HG03175 (cell line): ENCODE measurements around the gene PPP1R10.

ENCODE experiments used
- ATAC-seq: cut with Tn5 transposase; IDR thresholded peaks from one replicate; pipeline ENCODE4 v1.9.1; 2021; ENCODE audit warnings: mild to moderate bottlenecking, moderate library complexity; ENCODE audit not compliant: unreplicated experiment

The PPP1R10 gene

DNA sequence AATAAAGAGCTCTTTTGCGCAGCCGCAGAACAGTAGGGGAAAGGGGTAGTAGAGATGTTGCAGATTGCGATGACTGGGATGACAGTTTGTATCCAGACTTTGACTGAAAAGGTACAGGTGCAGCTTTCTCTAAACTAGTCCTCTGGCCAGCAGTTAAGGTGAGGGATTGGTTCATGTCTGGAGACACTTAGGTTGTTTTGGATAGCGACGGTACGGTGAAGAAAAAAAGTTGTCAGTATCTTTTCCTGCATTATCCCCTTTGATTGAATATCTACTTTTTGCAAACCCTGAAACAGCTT, 59.4 kb downstream of the PPP1R10 start:
- no peak for ATAC-seq

DNA sequence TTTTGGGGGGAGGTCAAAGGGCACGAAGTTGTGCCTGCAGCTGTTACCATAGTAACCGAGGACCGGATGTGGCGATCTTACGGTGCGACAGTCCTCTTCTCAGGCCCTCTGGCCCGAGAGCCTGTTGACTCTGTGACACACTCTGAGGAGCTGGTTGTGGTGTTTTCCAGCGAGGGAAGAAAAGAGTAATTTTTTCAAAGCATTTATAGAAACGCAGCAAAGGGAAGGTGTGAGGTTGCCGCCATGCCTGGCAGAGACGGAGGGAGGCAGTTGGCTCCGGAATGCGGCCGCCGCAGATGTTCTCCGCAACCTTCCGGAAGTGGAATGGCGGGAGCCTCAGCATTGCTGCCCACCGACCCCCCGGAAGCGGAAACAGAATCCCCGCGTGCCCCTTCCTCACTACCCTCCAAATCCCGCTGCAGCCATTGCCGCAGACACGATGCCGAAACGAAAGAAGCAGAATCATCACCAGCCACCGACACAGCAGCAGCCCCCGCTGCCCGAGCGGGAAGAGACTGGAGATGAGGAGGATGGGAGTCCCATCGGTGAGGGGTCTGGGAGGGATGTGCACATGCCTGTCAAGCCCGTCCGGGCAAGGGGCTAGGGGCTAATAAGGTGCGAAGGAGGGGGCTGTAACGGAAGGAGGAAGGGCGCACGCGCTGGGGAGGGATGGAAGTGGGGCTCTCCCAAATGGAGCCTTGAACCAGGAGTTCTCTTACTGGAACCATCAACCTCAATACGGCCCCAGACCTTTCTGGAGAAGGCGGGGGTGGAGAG, 59.9 kb downstream of the PPP1R10 start, which contains the start of gene PRR3:
TSS of gene PRR3 (plus strand) at position 390 of the 777 bp plus-strand sequence. CDS start at position 440, 50 bp downstream.
- ATAC-seq = peak; percentile 64

DNA sequence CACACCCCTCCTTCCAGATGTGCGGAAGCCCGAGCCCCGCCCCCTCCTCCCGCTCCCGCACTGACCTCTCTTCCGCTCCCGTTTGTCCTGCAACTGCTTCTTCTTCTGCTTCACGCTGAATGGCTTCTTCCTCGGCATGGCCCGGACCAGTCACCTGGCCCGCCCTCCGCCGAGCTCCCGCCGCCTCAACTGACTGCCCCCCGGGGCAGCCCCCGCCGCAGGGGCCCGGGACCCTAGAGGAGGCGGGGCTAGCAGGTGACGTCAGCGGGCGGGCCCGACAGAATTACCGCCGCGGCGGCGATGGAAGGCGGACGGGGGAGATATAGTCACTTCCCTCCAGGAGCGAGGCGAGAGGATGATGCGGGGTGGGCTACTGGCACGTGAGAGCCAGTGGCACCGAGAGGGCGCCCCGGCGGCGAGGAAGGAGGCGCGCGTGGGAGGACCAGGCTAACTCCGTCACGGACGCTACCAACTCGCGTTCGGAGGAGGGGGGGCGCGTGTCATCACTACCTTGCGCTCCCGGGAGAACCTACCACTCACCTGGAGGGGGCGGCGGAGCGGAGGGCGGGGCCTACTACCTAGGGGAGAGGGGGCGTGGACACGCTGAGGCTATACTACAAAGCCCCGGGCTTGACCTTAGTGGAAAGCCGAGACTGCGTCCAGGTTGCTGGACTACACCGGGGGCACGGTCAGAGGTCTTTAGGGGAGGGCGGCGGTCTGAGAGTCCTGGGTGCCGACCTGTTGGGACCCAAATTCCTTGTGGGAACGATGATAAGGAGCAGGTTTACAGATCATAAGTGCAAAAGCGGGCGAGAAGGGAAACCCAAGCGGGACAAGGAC, 60.8 kb downstream of the PPP1R10 start, which contains the start of gene GNL1:
TSS of gene GNL1 (minus strand) at position 424 of the 840 bp plus-strand sequence. CDS start at position 138, 286 bp downstream.
- ATAC-seq = peak; percentile 84

DNA sequence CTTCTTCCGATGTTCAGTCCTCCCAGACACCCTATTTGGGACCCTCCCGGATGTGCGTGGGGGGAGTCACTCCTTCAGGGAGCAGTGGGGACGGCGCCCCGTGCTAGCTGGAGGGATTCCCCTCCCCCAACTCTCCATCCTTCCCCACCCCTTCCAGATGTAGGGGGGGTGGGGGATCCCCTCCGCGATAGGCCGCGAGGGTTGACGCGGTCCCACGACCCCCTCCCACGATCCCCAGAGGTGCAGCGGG, 61.3 kb downstream of the PPP1R10 start:
- no peak for ATAC-seq

DNA sequence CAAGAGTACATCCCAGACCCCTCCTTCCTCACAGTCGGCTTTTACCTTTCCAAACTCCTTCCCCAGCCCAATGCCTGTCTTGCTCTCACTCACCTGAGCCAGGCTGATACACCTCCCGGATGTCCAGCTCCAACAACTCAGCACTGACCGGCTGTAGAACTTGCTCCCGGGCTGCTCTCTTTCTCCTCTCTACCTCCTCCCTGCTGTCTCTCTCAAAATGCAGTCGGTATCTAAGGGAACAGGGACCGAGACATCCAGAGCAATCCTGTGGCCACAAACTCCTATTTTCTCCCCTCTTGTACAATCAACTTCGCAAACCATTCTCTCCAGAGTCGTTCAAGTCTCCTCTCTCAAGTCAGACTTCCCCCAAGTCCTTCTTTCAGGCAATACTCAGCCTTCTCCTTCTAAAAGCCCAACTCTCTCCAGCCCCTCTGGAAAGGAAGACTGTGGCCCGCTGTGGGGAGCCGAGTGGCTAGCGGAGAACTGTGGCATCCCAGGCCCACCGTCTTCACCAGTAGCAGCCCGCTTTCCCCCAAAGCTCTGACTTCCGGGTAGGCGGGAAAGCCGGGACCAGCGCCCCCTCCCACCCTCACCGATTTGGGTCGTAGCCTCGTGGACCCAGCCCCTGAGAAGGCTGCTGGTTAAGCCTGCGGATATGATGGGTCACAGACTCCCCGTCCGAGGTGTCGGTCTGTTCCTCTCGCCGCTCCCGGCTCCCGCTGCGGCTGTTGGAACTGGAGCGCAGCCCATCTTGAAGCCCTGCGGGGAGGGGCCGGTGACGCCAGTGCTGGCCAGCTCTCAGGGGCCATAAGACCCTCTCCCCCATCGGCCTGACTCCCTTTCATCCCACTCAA, 61.9 kb downstream of the PPP1R10 start:
- ATAC-seq = no peak

DNA sequence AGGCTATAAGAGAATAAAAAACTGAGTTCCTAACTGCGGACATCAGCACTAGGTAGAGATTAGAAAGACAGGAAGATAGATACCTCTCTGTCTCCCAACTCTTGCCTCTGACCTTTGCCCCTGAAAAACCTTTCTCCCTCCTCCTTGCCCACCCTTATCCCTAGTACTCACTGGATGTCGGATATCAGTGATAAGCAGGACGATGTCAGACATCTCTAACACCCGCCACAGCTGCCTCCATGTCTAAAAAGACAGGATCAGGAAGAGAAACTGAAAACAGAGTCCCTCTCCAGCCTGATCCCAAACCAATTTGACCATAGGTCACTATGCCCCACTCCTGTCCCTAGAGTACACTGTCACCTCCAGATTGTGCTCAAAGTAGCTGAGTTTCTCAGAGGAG, 62.6 kb downstream of the PPP1R10 start:
- ATAC-seq = no peak
